Fibroblast of peridontal ligament (primary cell): ENCODE data around the gene SUGT1.

Experiments
- DNase-seq: peaks from one replicate; pipeline ENCODE4 v3.0.0-alpha.2; 2010; ENCODE audit errors: extremely low read depth

SUGT1 gene

GRCh38 chr13:52737965-52738364, 85.3 kb downstream of the SUGT1 start:
- DNase-seq, result no peak

GRCh38 chr13:52738719-52739467, 86.3 kb downstream of the SUGT1 start:
- DNase-seq, result no peak

- no peak for DNase-seq
Measured at GRCh38 chr13:52739468-52740071, 86.9 kb downstream of the SUGT1 start, which contains the start of gene CNMD. TSS of gene CNMD (minus strand) at chr13:52739820. CDS start at chr13:52739701, 119 bp downstream.

GRCh38 chr13:52743569-52743968, 90.9 kb downstream of the SUGT1 start:
- DNase-seq, result no peak

- DNase-seq, result no peak
Measured at GRCh38 chr13:52743988-52744387, 91.4 kb downstream of the SUGT1 start.

- DNase-seq, result no peak
Measured at GRCh38 chr13:52744842-52745375, 92.3 kb downstream of the SUGT1 start.

GRCh38 chr13:52746141-52746540, 93.5 kb downstream of the SUGT1 start:
- DNase-seq, result no peak

- DNase-seq, result no peak
Measured at GRCh38 chr13:52749419-52749818, 96.8 kb downstream of the SUGT1 start.
